Camera-type eye (tissue), 1 donor: ENCODE data around the gene TMEM50A. TPM values are rescaled to one million over a fixed set of nuclear protein-coding genes. Genes with fewer than 3 reads are reported as not detected.

Experiments
- total RNA-seq: library from RNA; depleted of rRNA; stranded (reverse); fragments of >200 nt; gene quantifications from one replicate; pipeline ENCODE4 v1.2.3, GENCODE V29; 2014

Gene TMEM50A
- total RNA-seq: 80.1 TPM

DNA sequence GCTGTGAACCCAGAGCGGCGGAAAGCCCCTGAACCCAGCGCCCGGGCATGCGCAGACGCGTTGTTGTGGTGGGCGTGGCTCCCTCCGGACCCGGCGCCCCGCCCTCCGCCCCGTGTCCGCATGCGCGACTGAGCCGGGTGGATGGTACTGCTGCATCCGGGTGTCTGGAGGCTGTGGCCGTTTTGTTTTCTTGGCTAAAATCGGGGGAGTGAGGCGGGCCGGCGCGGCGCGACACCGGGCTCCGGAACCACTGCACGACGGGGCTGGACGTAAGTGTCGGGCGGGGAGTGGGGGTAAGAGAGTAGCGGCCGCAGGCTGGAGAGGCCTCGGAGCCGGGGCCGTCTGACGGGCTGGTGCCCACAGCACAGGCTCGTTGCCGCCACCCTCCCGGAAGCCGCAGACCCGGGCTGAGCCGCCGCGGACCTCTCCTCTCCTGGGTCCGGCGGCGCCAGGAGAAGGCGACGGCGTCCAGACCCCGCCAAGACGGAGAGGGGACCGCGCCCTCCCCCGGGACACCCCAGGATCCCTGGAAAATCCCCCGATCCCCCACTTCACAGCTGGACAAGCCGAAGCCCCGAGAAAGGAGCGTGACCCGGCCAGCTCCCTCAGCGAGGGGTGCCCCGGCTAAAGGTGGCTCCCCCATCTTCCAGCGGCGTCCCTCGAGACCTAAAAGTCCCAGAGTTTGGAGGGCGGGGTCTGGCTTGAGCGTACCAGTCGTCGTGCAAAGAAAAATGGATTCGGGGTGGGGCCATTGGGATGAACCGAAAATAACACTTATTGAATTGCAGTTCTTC is at the start of gene TMEM50A:
TSS of gene TMEM50A (plus strand) at position 147 of the 794 bp plus-strand sequence. CDS start 2,153 bp downstream, outside the sequence.

Other genes with a start within 250 kb of the TMEM50A start
- 51.0 TPM for gene SYF2, start 105.8 kb upstream of the TMEM50A start, total RNA-seq
- 147 TPM for gene RSRP1, start 90.9 kb upstream of the TMEM50A start, total RNA-seq
- gene RHD, start 65.8 kb upstream of the TMEM50A start, total RNA-seq: 0.49 TPM
- gene RHCE, start 82.5 kb downstream of the TMEM50A start, total RNA-seq: 2.9 TPM
- 33.5 TPM for gene MACO1, start 92.6 kb downstream of the TMEM50A start, total RNA-seq
- gene LDLRAP1, start 205.3 kb downstream of the TMEM50A start, total RNA-seq: 7.0 TPM